ENCODE data around the gene SND1. TPM values are rescaled to one million over a fixed set of nuclear protein-coding genes. Genes with fewer than 3 reads are reported as not detected.
"Not testable (repeated sequence)": the region's sequence is repeated elsewhere in the genome, so short reads cannot be mapped to it uniquely, and the experiment has no call there.

SND1 gene
- total RNA-seq, 2 experiments from 2014 or later, result 169 to 174 TPM

GRCh38 chr7:128104108-128104742, 452.2 kb downstream of the SND1 start:
- no peaks in the 10 kb centered on the region for H3K36me3 Mint-ChIP-seq (ENCODE audit: low read depth)
- ATAC-seq, result peak; percentile 40
- H3K4me1 Mint-ChIP-seq (ENCODE audit: low read depth), result peaks cover 65% of the 10 kb centered on the region
- peak; percentile 48 for DNase-seq
- no peaks in the 10 kb centered on the region for H3K9me3 Mint-ChIP-seq (ENCODE audit: insufficient read depth)
- CTCF ChIA-PET, result interaction anchor here (0.9 to 3.3 kb wide), 5 partner anchors 32 to 396 kb away, joined by 3 to 16 read pairs (median 4); no protein-coding TSS in a partner anchor
- POLR2A ChIA-PET, result interaction anchor here (0.9 to 1.0 kb wide), 2 partner anchors 8 to 12 kb away, joined by 3 read pairs; no protein-coding TSS in a partner anchor
- peak overlapping the region; percentile 88 for H3K27ac Mint-ChIP-seq
- peak overlapping the region; percentile 74 for H3K4me3 Mint-ChIP-seq
- no peaks in the 10 kb centered on the region for H3K27me3 Mint-ChIP-seq (ENCODE audit: low read depth)

GRCh38 chr7:128105228-128106022, 453.4 kb downstream of the SND1 start:
- H3K27me3 Mint-ChIP-seq (ENCODE audit: low read depth), result no peaks in the 10 kb centered on the region
- peak overlapping the region; percentile 74 for H3K4me3 Mint-ChIP-seq
- ChIA-PET CTCF (interaction anchor here (0.7 kb wide), 1 partner anchor 57 kb away, joined by 3 read pairs; no protein-coding TSS in a partner anchor), POLR2A (no interaction called here)
- no peak for DNase-seq
- H3K9me3 Mint-ChIP-seq (ENCODE audit: insufficient read depth), result no peaks in the 10 kb centered on the region
- no peaks in the 10 kb centered on the region for H3K36me3 Mint-ChIP-seq (ENCODE audit: low read depth)
- H3K27ac Mint-ChIP-seq, result no peak overlapping the region
- ATAC-seq, result no peak
- peaks cover 69% of the 10 kb centered on the region for H3K4me1 Mint-ChIP-seq (ENCODE audit: low read depth)

- Mint-ChIP-seq H3K27ac (peak overlapping the region; percentile 62), H3K4me3 (no peak overlapping the region), H3K9me3 (ENCODE audit: insufficient read depth) (no peaks in the 10 kb centered on the region), H3K4me1 (ENCODE audit: low read depth) (peaks cover 77% of the 10 kb centered on the region), H3K27me3 (ENCODE audit: low read depth) (no peaks in the 10 kb centered on the region), H3K36me3 (ENCODE audit: low read depth) (no peaks in the 10 kb centered on the region)
- POLR2A ChIA-PET, result no interaction called here
- DNase-seq, result no peak
- CTCF ChIA-PET, result interaction anchor here (1.0 kb wide), 1 partner anchor 102 kb away, joined by 3 read pairs; no protein-coding TSS in a partner anchor
- no peak for ATAC-seq
Measured at GRCh38 chr7:128106821-128107220, 454.8 kb downstream of the SND1 start.

GRCh38 chr7:128107516-128107915, 455.5 kb downstream of the SND1 start:
- ATAC-seq; H3K27me3 Mint-ChIP-seq (ENCODE audit: low read depth); CTCF ChIA-PET; H3K9me3 Mint-ChIP-seq (ENCODE audit: insufficient read depth); H3K36me3 Mint-ChIP-seq (ENCODE audit: low read depth); DNase-seq; H3K4me3 Mint-ChIP-seq; POLR2A ChIA-PET: not testable (repeated sequence)
- Mint-ChIP-seq H3K4me1 (ENCODE audit: low read depth) (peaks cover 81% of the 10 kb centered on the region), H3K27ac (peak overlapping the region; percentile 37)

- no peaks in the 10 kb centered on the region for H3K36me3 Mint-ChIP-seq (ENCODE audit: low read depth)
- H3K27me3 Mint-ChIP-seq (ENCODE audit: low read depth), result no peaks in the 10 kb centered on the region
- ATAC-seq, result no peak
- H3K27ac Mint-ChIP-seq, result peak overlapping the region; percentile 94
- ChIA-PET CTCF (interaction anchor here (1.0 to 2.2 kb wide), 3 partner anchors 19 to 400 kb away, joined by 3 to 10 read pairs (median 3); no protein-coding TSS in a partner anchor), POLR2A (interaction anchor here (0.6 to 0.8 kb wide), 2 partner anchors 28 to 53 kb away, joined by 3 read pairs; no protein-coding TSS in a partner anchor)
- H3K4me1 Mint-ChIP-seq (ENCODE audit: low read depth), result peaks cover 83% of the 10 kb centered on the region
- peak overlapping the region; percentile 55 for H3K4me3 Mint-ChIP-seq
- no peaks in the 10 kb centered on the region for H3K9me3 Mint-ChIP-seq (ENCODE audit: insufficient read depth)
- no peak for DNase-seq
Measured at GRCh38 chr7:128108129-128108528, 456.1 kb downstream of the SND1 start.

GRCh38 chr7:128108641-128109423, 456.8 kb downstream of the SND1 start:
- ChIA-PET CTCF (interaction anchor here (1.0 to 2.2 kb wide), 6 partner anchors 19 to 401 kb away, joined by 3 to 14 read pairs (median 3); no protein-coding TSS in a partner anchor), POLR2A (interaction anchor here (0.6 to 1.0 kb wide), 3 partner anchors 28 to 74 kb away, joined by 3 read pairs; no protein-coding TSS in a partner anchor)
- peaks cover 80% of the 10 kb centered on the region for H3K4me1 Mint-ChIP-seq (ENCODE audit: low read depth)

GRCh38 chr7:128109424-128109969, 457.5 kb downstream of the SND1 start:
- not testable (repeated sequence) for ATAC-seq; H3K36me3 Mint-ChIP-seq (ENCODE audit: low read depth); DNase-seq; H3K27me3 Mint-ChIP-seq (ENCODE audit: low read depth); H3K9me3 Mint-ChIP-seq (ENCODE audit: insufficient read depth)
- peaks cover 79% of the 10 kb centered on the region for H3K4me1 Mint-ChIP-seq (ENCODE audit: low read depth)
- CTCF ChIA-PET, result interaction anchor here (1.1 to 2.2 kb wide), 5 partner anchors 26 to 401 kb away, joined by 3 to 14 read pairs (median 3); no protein-coding TSS in a partner anchor
- POLR2A ChIA-PET, result interaction anchor here (1.0 kb wide), 1 partner anchor 74 kb away, joined by 3 read pairs; no protein-coding TSS in a partner anchor
- H3K27ac Mint-ChIP-seq, result peak overlapping the region; percentile 94
- H3K4me3 Mint-ChIP-seq, result peak overlapping the region; percentile 55

More at GRCh38 chr7:128108641-128109423, 456.8 kb downstream of the SND1 start:
- H3K27me3 Mint-ChIP-seq (ENCODE audit: low read depth), result no peaks in the 10 kb centered on the region
- peak overlapping the region; percentile 94 for H3K27ac Mint-ChIP-seq
- H3K4me3 Mint-ChIP-seq, result peak overlapping the region; percentile 55
- H3K9me3 Mint-ChIP-seq (ENCODE audit: insufficient read depth), result no peaks in the 10 kb centered on the region
- ATAC-seq (peak; percentile 78), DNase-seq (peak; percentile 57)
- no peaks in the 10 kb centered on the region for H3K36me3 Mint-ChIP-seq (ENCODE audit: low read depth)

GRCh38 chr7:128110641-128111364, 458.8 kb downstream of the SND1 start:
- peaks cover 3% of the 10 kb centered on the region for H3K27me3 Mint-ChIP-seq (ENCODE audit: low read depth)
- POLR2A ChIA-PET, result no interaction called here
- H3K27ac Mint-ChIP-seq, result peak overlapping the region; percentile 62
- no peak for DNase-seq
- no peak overlapping the region for H3K4me3 Mint-ChIP-seq
- CTCF ChIA-PET, result interaction anchor here (0.9 to 2.0 kb wide), 6 partner anchors 24 to 99 kb away, joined by 3 to 7 read pairs (median 3); no protein-coding TSS in a partner anchor
- peaks cover 69% of the 10 kb centered on the region for H3K4me1 Mint-ChIP-seq (ENCODE audit: low read depth)
- ATAC-seq, result no peak
- no peaks in the 10 kb centered on the region for H3K36me3 Mint-ChIP-seq (ENCODE audit: low read depth)
- no peaks in the 10 kb centered on the region for H3K9me3 Mint-ChIP-seq (ENCODE audit: insufficient read depth)

GRCh38 chr7:128112018-128112780, 460.2 kb downstream of the SND1 start:
- Mint-ChIP-seq H3K27me3 (ENCODE audit: low read depth) (peaks cover 3% of the 10 kb centered on the region), H3K9me3 (ENCODE audit: insufficient read depth) (no peaks in the 10 kb centered on the region), H3K27ac (peak overlapping the region; percentile 53), H3K36me3 (ENCODE audit: low read depth) (no peaks in the 10 kb centered on the region), H3K4me3 (peak overlapping the region; percentile 39), H3K4me1 (ENCODE audit: low read depth) (peaks cover 59% of the 10 kb centered on the region)
- DNase-seq, result no peak
- CTCF ChIA-PET, result interaction anchor here (1.0 to 2.0 kb wide), 5 partner anchors 17 to 98 kb away, joined by 3 to 9 read pairs (median 3); no protein-coding TSS in a partner anchor
- ATAC-seq, result peak; percentile 4
- POLR2A ChIA-PET, result interaction anchor here (0.6 to 1.2 kb wide), 2 partner anchors 8 to 101 kb away, joined by 3 to 4 read pairs; no protein-coding TSS in a partner anchor

GRCh38 chr7:128112781-128113221, 460.8 kb downstream of the SND1 start:
- H3K4me3 Mint-ChIP-seq, result no peak overlapping the region
- H3K36me3 Mint-ChIP-seq (ENCODE audit: low read depth), result no peaks in the 10 kb centered on the region
- peak overlapping the region; percentile 53 for H3K27ac Mint-ChIP-seq
- POLR2A ChIA-PET, result interaction anchor here (0.6 to 1.2 kb wide), 2 partner anchors 9 to 14 kb away, joined by 3 read pairs; no protein-coding TSS in a partner anchor
- peaks cover 4% of the 10 kb centered on the region for H3K27me3 Mint-ChIP-seq (ENCODE audit: low read depth)
- DNase-seq (no peak), ATAC-seq (no peak)
- CTCF ChIA-PET, result interaction anchor here (1.0 to 1.7 kb wide), 3 partner anchors 16 to 42 kb away, joined by 3 to 9 read pairs (median 3); no protein-coding TSS in a partner anchor
- peaks cover 53% of the 10 kb centered on the region for H3K4me1 Mint-ChIP-seq (ENCODE audit: low read depth)
- no peaks in the 10 kb centered on the region for H3K9me3 Mint-ChIP-seq (ENCODE audit: insufficient read depth)

All from activated CD8-positive, alpha-beta T cell treated with anti-CD3 and anti-CD28 coated beads, Interleukin-2, amount 10 ng/mL, durations not matched to agents 7 days and 5 days (primary cell).